Spinal cord (tissue), 10 donors: Measurements from ENCODE around the gene LUZP1. TPM values are rescaled to one million over a fixed set of nuclear protein-coding genes. Genes with fewer than 3 reads are reported as not detected.

ENCODE experiments used
- DNase-seq, 6 donors: peaks; one replicate each; pipeline versions ENCODE4 v3.0.0 to v3.0.0-alpha.2; 2013 to 2015; ENCODE audit warnings: low spot score in 6 of 6, low read depth in 4 of 6
- H3K27ac ChIP-seq: one replicate; pipeline ENCODE4 v1.5.1; 2013; ENCODE audit warnings: low read depth, low read length, control low read depth
- H3K27me3 ChIP-seq: one replicate; pipeline ENCODE4 v1.6.1; 2013; ENCODE audit warnings: low read length; ENCODE audit not compliant: control insufficient read depth, insufficient read depth
- H3K36me3 ChIP-seq: one replicate; pipeline ENCODE4 v1.6.1; 2013; ENCODE audit warnings: low read length; ENCODE audit not compliant: control insufficient read depth, insufficient read depth
- H3K4me1 ChIP-seq: one replicate; pipeline ENCODE4 v1.6.1; 2013; ENCODE audit warnings: low read length; ENCODE audit not compliant: control insufficient read depth, insufficient read depth
- H3K4me3 ChIP-seq: one replicate; pipeline ENCODE4 v1.5.1; 2013; ENCODE audit warnings: low read depth, low read length, control low read depth
- H3K9me3 ChIP-seq: one replicate; pipeline ENCODE4 v1.6.1; 2013; ENCODE audit warnings: low read length; ENCODE audit not compliant: control insufficient read depth, insufficient read depth
- WGBS: methylation state at CpG from one replicate; pipeline ENCODE4 v1.1.5; 2013; ENCODE audit warnings: missing lambda C conversion rate; ENCODE audit not compliant: insufficient coverage; 5-methylcytosine and 5-hydroxymethylcytosine counted together
- polyA plus RNA-seq, 2 donors: library from polyadenylated mRNA; unstranded; fragments of 120-200 nt; gene quantifications; one replicate each; pipeline ENCODE4 v1.2.1, GENCODE V29; 2013; ENCODE audit not compliant: insufficient read length in 2 of 2
- total RNA-seq, 2 donors: library from RNA; depleted of rRNA in 1 of 2; stranded (reverse); fragments of 120-200 nt in 1 of 2; fragments of >200 nt in 1 of 2; gene quantifications; one replicate each; pipeline versions ENCODE4 v1.2.3 to v1.2.4, GENCODE V29; 2013 to 2014
- donor health status: healthy.

LUZP1 gene
- total and polyA plus RNA-seq, 4 donors: 17.6 to 25.4 (median 21.7) TPM

DNA sequence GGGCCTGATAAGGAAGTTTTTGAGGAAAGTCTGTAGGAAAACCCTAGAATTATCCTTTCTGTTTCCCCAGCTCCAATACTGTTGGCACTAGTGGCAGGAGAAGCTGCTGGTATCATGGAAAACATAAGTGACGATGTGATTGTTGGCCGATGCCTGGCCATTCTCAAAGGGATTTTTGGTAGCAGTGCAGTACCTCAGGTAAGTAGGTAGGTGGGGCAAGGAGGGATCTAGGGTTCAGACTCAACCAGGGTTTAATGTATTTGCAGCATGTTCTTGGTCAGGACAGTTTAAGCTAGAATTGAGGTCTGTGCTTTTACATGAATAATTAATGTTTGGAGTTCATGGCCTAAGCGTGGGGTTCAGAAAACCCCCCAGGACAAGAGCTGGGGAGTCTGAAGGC is 87.3 kb downstream of the LUZP1 start:
- peaks cover 38% of the 10 kb centered on the region for H3K36me3 ChIP-seq
- no peaks in the 10 kb centered on the region for H3K27me3 ChIP-seq
- no peak overlapping the region for H3K4me3 ChIP-seq
- H3K4me1 ChIP-seq: no peaks in the 10 kb centered on the region
- H3K27ac ChIP-seq: no peak overlapping the region
- no peak for DNase-seq
- 64% methylated on average over 3 of the region's 3 CpGs for WGBS
- no peaks in the 10 kb centered on the region for H3K9me3 ChIP-seq

DNA sequence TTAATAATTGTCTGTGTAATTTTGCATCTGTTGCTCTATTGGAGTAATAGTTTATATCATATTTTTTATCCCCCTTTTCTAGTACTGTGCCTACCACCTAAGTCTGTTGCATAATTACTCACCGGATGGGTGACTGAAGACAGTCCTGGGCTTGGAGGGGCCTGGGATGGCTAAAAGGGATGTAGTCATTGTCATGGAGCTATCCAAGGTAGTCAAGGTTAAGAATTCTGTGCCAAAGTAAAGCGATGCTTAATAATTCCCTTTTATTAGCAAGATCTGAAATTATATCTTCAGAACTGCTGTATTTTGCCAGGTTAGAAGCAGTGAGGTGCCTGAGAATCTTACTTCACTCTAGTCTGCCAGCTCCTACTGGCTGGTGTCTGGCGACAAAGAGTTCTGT is 87.8 kb downstream of the LUZP1 start:
- 100% methylated on average over 1 of the region's 3 CpGs for WGBS
- Histone ChIP-seq H3K9me3 (no peaks in the 10 kb centered on the region), H3K36me3 (peaks cover 37% of the 10 kb centered on the region), H3K4me3 (no peak overlapping the region), H3K27me3 (no peaks in the 10 kb centered on the region), H3K4me1 (no peaks in the 10 kb centered on the region), H3K27ac (no peak overlapping the region)
- DNase-seq: no peak

DNA sequence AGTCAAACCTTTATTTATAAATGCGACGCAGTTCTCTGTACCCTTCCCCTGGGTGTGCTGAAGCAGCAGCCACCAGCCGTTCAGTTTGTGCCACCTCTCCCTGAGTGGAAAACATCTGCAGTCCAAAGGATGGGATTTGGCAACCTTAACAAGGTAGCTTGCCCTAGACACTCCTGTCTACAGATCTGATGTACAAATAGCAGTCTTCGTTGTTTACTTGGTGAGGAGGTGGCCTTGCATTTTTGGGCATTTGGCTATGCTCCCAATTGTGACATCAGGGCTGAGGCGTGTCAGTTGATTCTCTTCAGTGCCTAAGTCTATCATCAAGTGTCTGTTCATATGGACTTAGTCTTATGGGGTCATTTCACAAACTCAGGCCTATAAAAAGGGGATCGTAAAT is 89.6 kb downstream of the LUZP1 start:
- Histone ChIP-seq H3K4me3 (no peak overlapping the region), H3K27ac (no peak overlapping the region), H3K9me3 (no peaks in the 10 kb centered on the region), H3K4me1 (no peaks in the 10 kb centered on the region), H3K36me3 (peaks cover 35% of the 10 kb centered on the region), H3K27me3 (no peaks in the 10 kb centered on the region)
- no peak for DNase-seq
- 65% methylated on average over 5 of the region's 6 CpGs for WGBS

DNA sequence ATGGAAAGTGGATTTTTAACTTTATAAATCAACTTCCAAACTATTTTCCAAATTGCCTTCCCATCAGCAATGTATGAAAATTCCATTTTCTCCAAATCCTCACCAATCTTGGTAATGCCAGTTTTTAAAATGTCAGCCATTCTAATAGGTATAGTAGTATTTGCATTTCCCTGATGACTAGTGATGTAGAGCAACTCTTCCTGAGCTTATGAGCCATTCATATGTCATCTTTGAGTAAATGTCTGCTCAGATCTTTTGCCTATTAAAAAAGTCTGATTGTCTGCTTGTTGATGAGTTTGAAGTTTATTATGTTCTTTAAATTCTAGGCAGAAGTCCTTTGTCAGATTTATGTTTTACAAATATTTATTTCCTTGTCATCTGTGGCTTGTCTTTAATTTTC is 94.6 kb downstream of the LUZP1 start:
- H3K4me1 ChIP-seq: no peaks in the 10 kb centered on the region
- no peak overlapping the region for H3K4me3 ChIP-seq
- no peaks in the 10 kb centered on the region for H3K9me3 ChIP-seq
- H3K27me3 ChIP-seq: no peaks in the 10 kb centered on the region
- H3K36me3 ChIP-seq: peaks cover 32% of the 10 kb centered on the region
- no peak for DNase-seq
- no peak overlapping the region for H3K27ac ChIP-seq

DNA sequence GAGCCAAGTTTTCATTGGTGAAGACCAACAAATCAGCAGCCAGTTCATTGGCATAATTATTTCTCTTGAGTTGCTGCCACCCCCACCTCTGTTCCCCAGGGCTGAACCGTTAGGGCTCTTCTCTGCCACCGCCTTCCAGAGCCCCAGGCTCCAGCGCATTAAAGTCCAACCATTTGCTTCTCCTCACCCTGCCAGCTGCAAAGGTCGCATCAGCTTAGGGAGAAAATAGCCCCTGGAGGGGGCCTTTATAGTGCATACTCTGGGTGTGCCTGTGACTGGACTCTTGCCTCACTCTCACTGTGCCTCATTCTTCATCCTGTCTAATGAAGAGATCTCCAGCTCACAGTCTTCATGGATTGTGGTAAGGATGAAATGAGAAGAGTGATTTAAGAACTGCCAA is 99.0 kb downstream of the LUZP1 start:
- no peak for DNase-seq
- WGBS: 45% methylated on average over 2 of the region's 4 CpGs
- H3K27ac ChIP-seq: no peak overlapping the region

DNA sequence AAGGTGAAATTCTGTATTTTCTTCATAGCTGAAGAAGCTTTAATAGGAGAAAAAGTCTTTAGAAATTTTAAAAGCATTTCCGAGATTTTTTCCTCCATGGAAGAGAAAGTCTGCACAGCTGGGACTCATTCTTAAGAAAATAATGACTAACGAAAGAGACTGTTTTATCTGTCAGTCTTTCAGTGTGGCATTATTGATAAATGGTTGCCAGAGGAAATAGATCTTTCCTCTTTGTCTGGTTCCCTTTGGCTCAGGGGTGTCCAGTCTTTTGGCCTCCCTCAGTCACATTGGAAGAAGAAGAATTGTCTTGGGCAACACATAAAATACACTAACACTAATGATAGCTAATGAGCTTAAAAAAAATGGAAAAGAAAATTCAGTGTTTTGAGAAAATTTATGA is 99.5 kb downstream of the LUZP1 start:
- Histone ChIP-seq H3K27ac (no peak overlapping the region), H3K36me3 (peaks cover 17% of the 10 kb centered on the region)
- no CpG with 5 or more reads among the region's 2 CpGs for WGBS

More for the DNA sequence above, 99.0 kb downstream of the LUZP1 start:
- Histone ChIP-seq H3K4me3 (no peak overlapping the region), H3K36me3 (peaks cover 17% of the 10 kb centered on the region), H3K4me1 (no peaks in the 10 kb centered on the region), H3K9me3 (no peaks in the 10 kb centered on the region), H3K27me3 (no peaks in the 10 kb centered on the region)

DNA sequence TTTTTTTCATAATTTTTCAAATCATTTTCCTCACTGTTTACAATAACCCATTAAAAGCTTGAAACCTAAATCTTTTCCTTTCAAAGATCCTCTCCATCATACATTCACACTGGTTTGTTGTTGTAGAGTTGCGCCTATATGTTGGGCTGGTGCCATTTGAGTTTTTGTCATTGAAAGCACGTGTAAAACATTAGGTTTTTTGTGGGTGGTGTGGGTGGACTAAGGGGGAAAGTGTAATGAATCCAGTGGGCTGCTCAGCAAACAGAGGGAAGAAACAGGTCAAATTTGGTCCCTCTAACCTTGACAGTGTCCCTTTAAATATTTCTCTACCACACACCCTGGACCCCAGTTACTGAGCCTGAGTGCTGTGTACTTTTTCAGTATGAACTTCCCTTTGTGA is 102.6 kb downstream of the LUZP1 start:
- Histone ChIP-seq H3K27me3 (no peaks in the 10 kb centered on the region), H3K36me3 (peaks cover 16% of the 10 kb centered on the region), H3K27ac (no peak overlapping the region), H3K4me3 (no peak overlapping the region), H3K9me3 (no peaks in the 10 kb centered on the region), H3K4me1 (no peaks in the 10 kb centered on the region)
- WGBS: 55% methylated on average over 2 of the region's 2 CpGs
- no peak for DNase-seq

More for the DNA sequence above, 99.5 kb downstream of the LUZP1 start:
- no peaks in the 10 kb centered on the region for H3K27me3 ChIP-seq
- no peak overlapping the region for H3K4me3 ChIP-seq
- no peaks in the 10 kb centered on the region for H3K9me3 ChIP-seq
- H3K4me1 ChIP-seq: no peaks in the 10 kb centered on the region
- no peak for DNase-seq

DNA sequence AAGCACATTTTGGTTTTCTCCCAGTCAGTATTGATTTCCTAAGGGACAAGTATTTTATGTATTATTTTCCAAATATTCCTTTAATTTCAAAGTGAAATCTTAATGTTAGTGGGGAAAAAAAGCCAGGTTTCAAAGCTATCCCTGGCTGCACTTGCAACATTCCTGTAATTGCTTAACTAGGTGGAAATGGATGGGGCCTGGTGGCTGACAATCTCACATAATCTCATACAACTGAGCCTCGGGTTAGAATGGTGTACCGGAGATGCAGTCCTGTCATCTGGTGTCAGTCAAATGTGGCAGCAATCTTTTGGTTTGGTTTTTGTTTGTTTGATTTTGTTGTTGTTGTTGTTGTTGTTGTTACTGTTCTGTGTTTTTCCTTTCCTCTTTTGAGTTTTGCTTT is 103.3 kb downstream of the LUZP1 start:
- Histone ChIP-seq H3K27me3 (no peaks in the 10 kb centered on the region), H3K9me3 (no peaks in the 10 kb centered on the region), H3K27ac (no peak overlapping the region), H3K4me3 (no peak overlapping the region), H3K36me3 (peaks cover 18% of the 10 kb centered on the region), H3K4me1 (no peaks in the 10 kb centered on the region)
- no CpG with 5 or more reads among the region's 2 CpGs for WGBS
- DNase-seq: no peak

DNA sequence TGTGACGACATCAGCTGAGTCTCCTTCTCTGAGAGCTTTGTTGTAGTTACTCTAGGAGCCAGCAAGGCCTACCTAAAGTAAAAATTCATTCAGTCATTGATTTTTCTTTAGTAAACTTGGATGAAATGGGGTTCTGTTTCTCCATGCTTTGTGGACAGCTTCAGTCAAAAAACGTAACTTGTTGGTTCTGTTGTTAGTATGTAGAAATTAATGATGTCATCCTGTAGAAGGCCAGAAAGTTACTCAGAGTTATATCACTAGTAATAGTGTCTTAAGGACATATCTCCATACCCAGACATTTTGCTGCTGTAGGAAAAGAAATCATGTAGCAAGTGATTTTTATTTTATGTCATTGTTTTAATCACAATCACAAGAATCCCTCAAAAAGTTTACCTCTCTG is 106.4 kb downstream of the LUZP1 start:
- no peak for DNase-seq
- H3K9me3 ChIP-seq: no peaks in the 10 kb centered on the region
- WGBS: no CpG with 5 or more reads among the region's 2 CpGs
- H3K27me3 ChIP-seq: no peaks in the 10 kb centered on the region
- H3K4me3 ChIP-seq: no peak overlapping the region
- peaks cover 26% of the 10 kb centered on the region for H3K36me3 ChIP-seq
- no peak overlapping the region for H3K27ac ChIP-seq
- H3K4me1 ChIP-seq: no peaks in the 10 kb centered on the region

DNA sequence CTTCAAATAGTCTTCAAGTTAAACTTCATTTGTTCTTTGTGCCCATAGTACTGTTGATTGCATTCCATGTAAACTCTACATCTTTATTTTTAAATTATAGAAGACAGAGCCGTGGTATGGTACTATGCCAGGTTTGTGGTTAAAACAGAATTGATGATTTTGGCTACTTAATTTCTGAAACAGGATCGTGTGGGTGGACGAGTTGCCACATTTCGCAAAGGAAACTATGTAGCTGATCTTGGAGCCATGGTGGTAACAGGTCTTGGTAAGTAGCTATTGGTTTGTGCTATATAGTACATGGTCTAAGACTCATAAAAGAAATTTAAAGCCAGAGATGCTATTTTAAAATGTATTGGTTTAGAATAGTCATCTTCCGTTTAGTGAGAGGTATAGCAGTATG is 111.4 kb downstream of the LUZP1 start:
- Histone ChIP-seq H3K9me3 (no peaks in the 10 kb centered on the region), H3K4me1 (no peaks in the 10 kb centered on the region), H3K4me3 (no peak overlapping the region), H3K27me3 (no peaks in the 10 kb centered on the region), H3K27ac (no peak overlapping the region), H3K36me3 (peaks cover 32% of the 10 kb centered on the region)
- DNase-seq: no peak
- 100% methylated on average over 3 of the region's 5 CpGs for WGBS
